Bronchial epithelial cell (primary cell): Measurements from ENCODE around the gene CKB. TPM values are rescaled to one million over a fixed set of nuclear protein-coding genes. Genes with fewer than 3 reads are reported as not detected.

Experiments
- DNase-seq: peaks from one replicate; pipeline ENCODE4 v3.0.0-alpha.2; 2010; ENCODE audit warnings: low read depth
- FAIRE-seq: peaks from 2 replicates; lab custom pipeline; 2011; peaks lifted over from hg19 to GRCh38; lab: Jason Lieb, UNC
- H3K27me3 ChIP-seq: 2 replicates; pipeline ENCODE4 v1.5.1; 2011; ENCODE audit warnings: low read length; ENCODE audit not compliant: control insufficient read depth, insufficient read depth
- H3K36me3 ChIP-seq: 2 replicates; pipeline ENCODE4 v1.5.1; 2011; ENCODE audit warnings: low read length; ENCODE audit not compliant: control insufficient read depth, insufficient read depth
- H3K4me3 ChIP-seq: 2 replicates; pipeline ENCODE4 v1.5.1; 2011; ENCODE audit warnings: mild to moderate bottlenecking, low read depth, low read length, control low read depth
- total RNA-seq: library from RNA; depleted of rRNA; stranded (reverse); fragments of >200 nt; gene quantifications from 2 replicates; pipeline ENCODE4 v1.2.1, GENCODE V29; 2014
- TF ChIP-seq, protein P1 (sequence below): IDR thresholded peaks from 2 replicates; pipeline ENCODE4 v1.5.1; 2011; ENCODE audit warnings: mild to moderate bottlenecking, moderate library complexity, low read length, control low read depth, inconsistent platforms; ENCODE audit not compliant: insufficient read depth, severe bottlenecking

The CKB gene
- total RNA-seq, 1 donor from 2014 or later = 31.3 TPM

DNA sequence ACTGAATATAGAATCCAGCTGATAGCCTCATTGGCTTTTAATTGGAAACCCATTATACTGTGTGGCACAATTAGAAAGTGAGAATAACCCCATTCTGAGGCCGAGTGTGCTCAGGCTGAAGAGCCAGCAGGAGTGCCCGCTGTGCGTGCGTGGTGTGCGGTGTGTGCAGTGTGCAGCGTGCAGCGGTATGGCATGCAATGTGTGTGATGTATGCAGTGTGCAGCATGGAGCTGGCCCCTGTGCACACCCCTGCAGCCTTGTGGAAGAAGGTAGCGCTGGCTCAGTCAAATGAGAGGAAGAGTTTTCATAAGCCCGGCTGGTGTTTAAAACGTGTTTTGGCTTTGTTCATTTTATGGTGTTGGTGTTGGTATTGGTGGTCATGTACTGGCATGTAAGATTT, 22.9 kb downstream of the CKB start:
- TF ChIP-seq, protein P1, sequence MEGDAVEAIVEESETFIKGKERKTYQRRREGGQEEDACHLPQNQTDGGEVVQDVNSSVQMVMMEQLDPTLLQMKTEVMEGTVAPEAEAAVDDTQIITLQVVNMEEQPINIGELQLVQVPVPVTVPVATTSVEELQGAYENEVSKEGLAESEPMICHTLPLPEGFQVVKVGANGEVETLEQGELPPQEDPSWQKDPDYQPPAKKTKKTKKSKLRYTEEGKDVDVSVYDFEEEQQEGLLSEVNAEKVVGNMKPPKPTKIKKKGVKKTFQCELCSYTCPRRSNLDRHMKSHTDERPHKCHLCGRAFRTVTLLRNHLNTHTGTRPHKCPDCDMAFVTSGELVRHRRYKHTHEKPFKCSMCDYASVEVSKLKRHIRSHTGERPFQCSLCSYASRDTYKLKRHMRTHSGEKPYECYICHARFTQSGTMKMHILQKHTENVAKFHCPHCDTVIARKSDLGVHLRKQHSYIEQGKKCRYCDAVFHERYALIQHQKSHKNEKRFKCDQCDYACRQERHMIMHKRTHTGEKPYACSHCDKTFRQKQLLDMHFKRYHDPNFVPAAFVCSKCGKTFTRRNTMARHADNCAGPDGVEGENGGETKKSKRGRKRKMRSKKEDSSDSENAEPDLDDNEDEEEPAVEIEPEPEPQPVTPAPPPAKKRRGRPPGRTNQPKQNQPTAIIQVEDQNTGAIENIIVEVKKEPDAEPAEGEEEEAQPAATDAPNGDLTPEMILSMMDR = no peak
- no peak overlapping the region for H3K4me3 ChIP-seq
- no peak for DNase-seq
- peaks cover 31% of the 10 kb centered on the region for H3K36me3 ChIP-seq
- no peak for FAIRE-seq
- no peaks in the 10 kb centered on the region for H3K27me3 ChIP-seq

DNA sequence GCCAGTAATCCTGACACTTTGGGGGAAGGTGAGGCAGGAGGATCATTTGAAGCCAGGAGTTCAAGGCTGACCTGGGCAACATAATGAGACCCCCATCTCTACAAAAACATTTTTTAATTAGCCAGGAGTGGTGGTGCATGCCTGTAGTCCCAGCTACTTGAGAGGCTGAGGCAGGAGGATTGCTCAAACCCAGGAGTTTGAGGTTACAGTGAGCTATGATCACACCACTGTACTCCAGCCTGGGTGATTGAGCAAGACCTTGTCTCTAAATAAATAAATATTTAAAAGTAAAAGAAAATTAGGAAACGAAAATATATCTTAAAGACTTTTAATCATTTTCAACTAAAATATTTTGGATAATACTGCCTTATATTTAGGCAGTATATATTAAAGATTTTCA, 25.9 kb downstream of the CKB start:
- Histone ChIP-seq H3K36me3 (peaks cover 24% of the 10 kb centered on the region), H3K4me3 (no peak overlapping the region), H3K27me3 (no peaks in the 10 kb centered on the region)
- no peak for DNase-seq
- no peak for FAIRE-seq
- TF ChIP-seq, protein P1 = no peak

DNA sequence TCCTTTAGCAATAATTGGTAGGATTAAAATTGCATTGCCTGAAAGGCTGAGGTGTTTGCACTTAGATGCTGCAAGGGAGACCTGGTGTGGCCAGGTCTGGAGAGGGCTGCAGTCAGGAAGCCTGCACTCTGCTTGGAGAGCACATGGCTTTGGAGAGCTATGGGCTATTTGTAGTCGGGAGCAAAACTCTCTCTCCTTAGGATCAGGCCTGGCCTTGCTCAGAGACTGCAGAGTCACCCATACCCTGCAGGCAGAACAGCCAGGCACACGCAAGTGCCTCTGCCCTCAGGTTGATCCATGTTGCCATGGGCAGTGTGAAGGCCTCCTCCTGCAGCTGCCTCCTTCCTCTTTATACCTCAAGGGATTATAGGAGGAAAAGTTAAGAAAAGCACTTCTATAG, 26.8 kb downstream of the CKB start:
- no peak for FAIRE-seq
- TF ChIP-seq, protein P1 = no peak
- peaks cover 18% of the 10 kb centered on the region for H3K36me3 ChIP-seq
- DNase-seq = no peak
- no peak overlapping the region for H3K4me3 ChIP-seq
- no peaks in the 10 kb centered on the region for H3K27me3 ChIP-seq

DNA sequence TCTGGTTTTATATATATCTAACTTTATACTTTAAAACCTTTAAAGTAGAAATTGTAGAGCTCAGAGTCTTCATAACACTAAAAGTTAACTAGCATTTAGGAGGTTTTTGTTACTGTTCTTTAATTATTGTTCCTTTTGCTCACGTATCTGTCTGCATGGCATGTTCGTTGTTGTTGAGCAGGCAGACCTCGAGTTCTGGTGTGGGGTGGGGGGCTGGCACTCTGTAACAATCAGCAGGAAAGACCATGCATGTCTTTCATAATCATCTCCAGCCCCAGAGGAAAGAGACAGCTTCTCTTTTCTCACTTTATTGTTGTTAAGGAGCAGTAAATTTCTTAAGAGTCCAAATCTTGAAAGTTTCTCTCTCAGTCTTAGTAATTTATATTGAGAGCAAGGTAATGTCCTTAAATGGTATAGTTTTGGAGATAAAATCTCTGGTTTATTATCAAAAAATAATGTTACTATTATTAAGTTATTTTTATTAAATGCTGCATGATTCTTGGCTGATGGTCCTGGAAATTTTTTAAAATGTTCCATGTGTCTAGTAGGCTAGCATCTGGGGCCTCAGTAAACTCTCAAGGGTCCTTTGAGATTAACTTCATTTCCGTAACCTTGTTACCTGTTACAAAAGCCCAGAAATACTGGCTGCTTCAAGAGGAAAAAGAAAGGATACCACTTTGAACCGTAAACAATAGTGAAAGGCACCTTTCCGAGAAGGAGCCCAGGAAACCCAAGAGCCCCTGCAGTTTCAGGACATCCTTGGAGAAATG, 30.3 kb downstream of the CKB start:
- FAIRE-seq = no peak
- peaks cover 29% of the 10 kb centered on the region for H3K36me3 ChIP-seq

DNA sequence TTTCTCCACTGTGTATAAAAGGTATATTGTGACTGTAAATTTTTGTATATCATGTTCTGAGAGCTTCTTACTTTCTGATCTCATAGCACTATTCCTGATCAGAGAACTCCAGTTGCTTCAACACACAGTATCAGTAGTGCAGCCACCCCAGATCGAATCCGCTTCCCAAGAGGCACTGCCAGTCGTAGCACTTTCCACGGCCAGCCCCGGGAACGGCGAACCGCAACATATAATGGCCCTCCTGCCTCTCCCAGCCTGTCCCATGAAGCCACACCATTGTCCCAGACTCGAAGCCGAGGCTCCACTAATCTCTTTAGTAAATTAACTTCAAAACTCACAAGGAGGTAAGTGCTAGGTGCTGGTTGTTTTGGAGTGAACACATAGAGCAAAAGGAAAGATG, 30.9 kb downstream of the CKB start:
- Histone ChIP-seq H3K4me3 (no peak overlapping the region), H3K27me3 (no peaks in the 10 kb centered on the region), H3K36me3 (peaks cover 31% of the 10 kb centered on the region)
- TF ChIP-seq, protein P1 = no peak
- FAIRE-seq = no peak
- no peak for DNase-seq

More for the DNA sequence above, 30.3 kb downstream of the CKB start:
- Histone ChIP-seq H3K27me3 (no peaks in the 10 kb centered on the region), H3K4me3 (no peak overlapping the region)
- DNase-seq = no peak
- TF ChIP-seq, protein P1 = no peak
